HEK293 (cell line): ENCODE measurements around the gene COG6.

Experiments used
- CTCF ChIA-PET: fragments of 350-600 bp; formaldehyde crosslinking; extraction: SDS; loops from one replicate; lab custom pipeline; 2021; ENCODE audit warnings: antibody characterized with exemption; lab: Yijun Ruan, JAX
- POLR2A ChIA-PET: fragments of 300-600 bp; formaldehyde crosslinking; extraction: SDS; loops from one replicate; lab custom pipeline; 2020; ENCODE audit warnings: antibody characterized with exemption, inconsistent platforms; lab: Yijun Ruan, JAX
- H3K27ac ChIP-seq: fragments of 200-500 bp; sonication (Bioruptor generic); 2 replicates; pipeline ENCODE4 v1.5.1; 2014; ENCODE audit warnings: low read depth, low read length, control low read depth, inconsistent platforms; ENCODE audit errors: extremely low read depth
- H3K36me3 ChIP-seq, 2 experiments: fragments of 200-500 bp in 1 of 2; sonication (Bioruptor generic) in 1 of 2; 1 replicate in 1 of 2; 2 replicates in 1 of 2; pipeline ENCODE4 v1.5.1; 2014 to 2017; ENCODE audit warnings: inconsistent platforms in 2 of 2, low read length in 2 of 2; ENCODE audit not compliant: control insufficient read depth in 2 of 2, insufficient read depth in 1 of 2
- H3K4me1 ChIP-seq: fragments of 200-500 bp; sonication (Bioruptor generic); 2 replicates; pipeline ENCODE4 v1.5.1; 2014; ENCODE audit warnings: mild to moderate bottlenecking, low read length, inconsistent platforms; ENCODE audit not compliant: control insufficient read depth, insufficient read depth
- H3K4me3 ChIP-seq: 2 replicates; pipeline ENCODE4 v1.5.1; 2011; ENCODE audit warnings: low read depth, mild to moderate bottlenecking, control low read depth, low read length, moderate library complexity
- H3K9me3 ChIP-seq: fragments of 200-500 bp; sonication (Bioruptor generic); 2 replicates; pipeline ENCODE4 v1.5.1; 2014; ENCODE audit warnings: low read depth, low read length, inconsistent platforms; ENCODE audit not compliant: control insufficient read depth, insufficient read depth
- AEBP2 ChIP-seq: fragments of 450-650 bp; formaldehyde crosslinking; IDR thresholded peaks from 2 replicates; pipeline ENCODE4 v1.5.1; 2016; ENCODE audit warnings: missing biosample characterization, missing genetic modification characterization, borderline replicate concordance
- BCL6B ChIP-seq: fragments of 450-650 bp; formaldehyde crosslinking; IDR thresholded peaks from 2 replicates; pipeline ENCODE4 v1.5.1; 2017; ENCODE audit warnings: missing biosample characterization, missing genetic modification characterization
- IKZF3 ChIP-seq: fragments of 450-650 bp; IDR thresholded peaks from 2 replicates; pipeline ENCODE4 v1.5.0; 2018; ENCODE audit warnings: missing biosample characterization, mild to moderate bottlenecking, missing genetic modification characterization, moderate library complexity
- PATZ1 ChIP-seq: fragments of 450-650 bp; formaldehyde crosslinking; IDR thresholded peaks from 2 replicates; pipeline ENCODE4 v1.5.1; 2016; ENCODE audit warnings: missing biosample characterization, missing genetic modification characterization
- PRDM1 ChIP-seq: fragments of 450-650 bp; formaldehyde crosslinking; IDR thresholded peaks from 2 replicates; pipeline ENCODE4; 2016; ENCODE audit warnings: missing biosample characterization, missing genetic modification characterization
- ZBTB1 ChIP-seq: fragments of 450-650 bp; formaldehyde crosslinking; IDR thresholded peaks from 2 replicates; pipeline ENCODE4 v1.5.1; 2016; ENCODE audit warnings: missing biosample characterization, missing genetic modification characterization
- ZBTB26 ChIP-seq: fragments of 450-650 bp; formaldehyde crosslinking; optimal IDR thresholded peaks from 2 replicates; pipeline ENCODE3; 2016; ENCODE audit warnings: missing biosample characterization, mild to moderate bottlenecking, missing genetic modification characterization
- ZFHX2 ChIP-seq: fragments of 450-650 bp; formaldehyde crosslinking; conservative IDR thresholded peaks from 2 replicates; pipeline ENCODE4 v1.5.1; 2016; ENCODE audit warnings: missing biosample characterization, missing genetic modification characterization
- ZFP69B ChIP-seq: fragments of 450-650 bp; formaldehyde crosslinking; IDR thresholded peaks from 2 replicates; pipeline ENCODE4 v1.5.1; 2016; ENCODE audit warnings: missing biosample characterization, missing genetic modification characterization
- ZNF10 ChIP-seq: fragments of 450-650 bp; formaldehyde crosslinking; IDR thresholded peaks from 2 replicates; pipeline ENCODE4 v1.5.1; 2017; ENCODE audit warnings: missing biosample characterization, missing genetic modification characterization
- ZNF132 ChIP-seq: fragments of 450-650 bp; formaldehyde crosslinking; IDR thresholded peaks from 2 replicates; pipeline ENCODE4 v1.5.1; 2017; ENCODE audit warnings: missing biosample characterization, missing genetic modification characterization, borderline replicate concordance
- ZNF138 ChIP-seq: fragments of 450-650 bp; formaldehyde crosslinking; IDR thresholded peaks from 2 replicates; pipeline ENCODE4 v1.5.1; 2016; ENCODE audit warnings: missing biosample characterization, missing genetic modification characterization, borderline replicate concordance
- ZNF211 ChIP-seq: fragments of 450-650 bp; formaldehyde crosslinking; IDR thresholded peaks from 2 replicates; pipeline ENCODE4 v1.5.1; 2016; ENCODE audit warnings: low read depth, missing biosample characterization, missing genetic modification characterization
- ZNF239 ChIP-seq: fragments of 450-650 bp; formaldehyde crosslinking; IDR thresholded peaks from 2 replicates; pipeline ENCODE4 v1.5.1; 2016; ENCODE audit warnings: missing biosample characterization, missing genetic modification characterization
- ZNF24 ChIP-seq: fragments of 450-650 bp; formaldehyde crosslinking; IDR thresholded peaks from 2 replicates; pipeline ENCODE4 v1.5.1; 2016; ENCODE audit warnings: missing biosample characterization, missing genetic modification characterization
- ZNF341 ChIP-seq: fragments of 450-650 bp; formaldehyde crosslinking; IDR thresholded peaks from 2 replicates; pipeline ENCODE4; 2016; ENCODE audit warnings: low read depth, missing biosample characterization, missing genetic modification characterization
- ZNF394 ChIP-seq: fragments of 450-650 bp; formaldehyde crosslinking; IDR thresholded peaks from 2 replicates; pipeline ENCODE4 v1.5.1; 2016; ENCODE audit warnings: missing biosample characterization, missing genetic modification characterization, mild to moderate bottlenecking, moderate library complexity, borderline replicate concordance
- ZNF426 ChIP-seq: fragments of 450-650 bp; formaldehyde crosslinking; IDR thresholded peaks from 2 replicates; pipeline ENCODE4 v1.5.1; 2017; ENCODE audit warnings: missing biosample characterization, missing genetic modification characterization, mild to moderate bottlenecking, inconsistent platforms, moderate library complexity
- ZNF449 ChIP-seq: fragments of 450-650 bp; formaldehyde crosslinking; IDR thresholded peaks from 2 replicates; pipeline ENCODE4 v1.5.1; 2017; ENCODE audit warnings: missing biosample characterization, mild to moderate bottlenecking, missing genetic modification characterization, moderate library complexity
- ZNF521 ChIP-seq: fragments of 450-650 bp; formaldehyde crosslinking; IDR thresholded peaks from 2 replicates; pipeline ENCODE4 v1.5.1; 2017; ENCODE audit warnings: missing biosample characterization, mild to moderate bottlenecking, missing genetic modification characterization
- ZNF548 ChIP-seq: fragments of 450-650 bp; formaldehyde crosslinking; IDR thresholded peaks from 2 replicates; pipeline ENCODE4 v1.5.1; 2016; ENCODE audit warnings: missing biosample characterization, missing genetic modification characterization
- ZNF549 ChIP-seq: fragments of 450-650 bp; IDR thresholded peaks from 2 replicates; pipeline ENCODE4 v1.5.1; 2018; ENCODE audit warnings: missing biosample characterization, missing genetic modification characterization, mild to moderate bottlenecking, inconsistent platforms, moderate library complexity
- ZNF596 ChIP-seq: fragments of 450-650 bp; IDR thresholded peaks from 2 replicates; pipeline ENCODE4 v1.5.0; 2018; ENCODE audit warnings: missing biosample characterization, mild to moderate bottlenecking, missing genetic modification characterization, moderate library complexity
- ZNF654 ChIP-seq: fragments of 450-650 bp; formaldehyde crosslinking; IDR thresholded peaks from 2 replicates; pipeline ENCODE4 v1.5.1; 2016; ENCODE audit warnings: low read depth, missing biosample characterization, missing genetic modification characterization
- ZNF76 ChIP-seq: fragments of 450-650 bp; formaldehyde crosslinking; IDR thresholded peaks from 2 replicates; pipeline ENCODE4; 2016; ENCODE audit warnings: low read depth, missing biosample characterization, missing genetic modification characterization, borderline replicate concordance
- ZNF777 ChIP-seq: fragments of 450-650 bp; formaldehyde crosslinking; IDR thresholded peaks from 2 replicates; pipeline ENCODE4 v1.5.1; 2017; ENCODE audit warnings: missing biosample characterization, missing genetic modification characterization, borderline replicate concordance
- ZNF791 ChIP-seq: fragments of 450-650 bp; formaldehyde crosslinking; IDR thresholded peaks from 2 replicates; pipeline ENCODE4 v1.5.1; 2016; ENCODE audit warnings: missing biosample characterization, missing genetic modification characterization

Gene COG6

GRCh38 chr13:39682788-39683187, 27.3 kb downstream of the COG6 start (continued):
- no peak for TF ChIP-seq ZNF549 (tag by site-specific recombination)
- TF ChIP-seq BCL6B (tag by site-specific recombination): no peak
- no peak for TF ChIP-seq ZNF341
- no peak for TF ChIP-seq ZNF10 (tag by site-specific recombination)

- TF ChIP-seq ZNF654 (tag by site-specific recombination) (peak; percentile 34; the same call in 1 of the 2 replicates), ZNF76 (tag by site-specific recombination) (no peak), ZNF132 (no peak), PRDM1 (tag by site-specific recombination) (peak; percentile 69), ZFHX2 (no peak)
- TF ChIP-seq, all 188 proteins: peak for 2
- no peak overlapping the region for H3K27ac ChIP-seq
- H3K9me3 ChIP-seq: no peaks in the 10 kb centered on the region
- H3K4me3 ChIP-seq: no peak overlapping the region
- POLR2A ChIA-PET: no interaction called here
- peaks cover 0 to 29% of the 10 kb centered on the region in 2 experiments; a peak in 2 of 3 replicates for H3K36me3 ChIP-seq
- H3K4me1 ChIP-seq: no peaks in the 10 kb centered on the region
- CTCF ChIA-PET: interaction anchor here (0.6 to 2.3 kb wide), 11 partner anchors 9 to 1288 kb away, joined by 3 to 14 read pairs (median 4); no protein-coding TSS in a partner anchor
Observed at GRCh38 chr13:39684531-39685137, 29.2 kb downstream of the COG6 start.

GRCh38 chr13:39685652-39686051, 30.2 kb downstream of the COG6 start:
- Histone ChIP-seq H3K27ac (no peak overlapping the region), H3K4me3 (no peak overlapping the region), H3K9me3 (no peaks in the 10 kb centered on the region), H3K4me1 (no peaks in the 10 kb centered on the region), H3K36me3 (peaks cover 0 to 23% of the 10 kb centered on the region in 2 experiments; a peak in 2 of 3 replicates)
- CTCF ChIA-PET: interaction anchor here (0.6 to 1.8 kb wide), 8 partner anchors 10 to 1093 kb away, joined by 3 to 7 read pairs (median 4); no protein-coding TSS in a partner anchor
- POLR2A ChIA-PET: no interaction called here
- TF ChIP-seq PATZ1 (tag by site-specific recombination): no peak
- no peak for TF ChIP-seq AEBP2 (tag by site-specific recombination)
- no peak for TF ChIP-seq ZNF24 (tag by site-specific recombination)
- no peak for TF ChIP-seq ZNF211 (tag by site-specific recombination)
- TF ChIP-seq ZNF596: no peak
- TF ChIP-seq ZNF777 (tag by site-specific recombination): no peak
- no peak for TF ChIP-seq ZNF426
- TF ChIP-seq ZNF449 (tag by site-specific recombination): no peak
- TF ChIP-seq ZNF521 (tag by site-specific recombination): no peak
- no peak for TF ChIP-seq ZNF548 (tag by site-specific recombination)
- TF ChIP-seq ZNF138: no peak
- TF ChIP-seq ZNF394 (tag by site-specific recombination): no peak
- TF ChIP-seq ZFP69B (tag by site-specific recombination): no peak
- TF ChIP-seq ZBTB1 (tag by site-specific recombination): no peak
- TF ChIP-seq ZBTB26 (tag by site-specific recombination): no peak
- no peak for TF ChIP-seq IKZF3 (tag by site-specific recombination)
- TF ChIP-seq ZNF239 (tag by site-specific recombination): no peak
- TF ChIP-seq ZNF791 (tag by site-specific recombination): no peak
